Measurements from ENCODE around the gene MAST4. TPM values are rescaled to one million over a fixed set of nuclear protein-coding genes. Genes with fewer than 3 reads are reported as not detected.

The MAST4 gene
- polyA plus RNA-seq, 1 donor (not counting 4 experiments of a cell fraction or from before 2014, with no cell fraction given), result 19.8 TPM

GRCh38 chr5:66658516-66658915 lies 62.3 kb downstream of the MAST4 start:
- Histone ChIP-seq H3K36me3 (ENCODE audit: control insufficient read depth in 2 of 2, extremely low read depth in 1 of 2, insufficient read depth in 2 of 2, low read length in 2 of 2) (no peaks in the 10 kb centered on the region), H3K4me2 (ENCODE audit: control insufficient read depth, extremely low read depth, insufficient read depth, low read depth, low read length) (no peak overlapping the region), H3K9ac (ENCODE audit: control insufficient read depth, extremely low read depth, insufficient read depth, low read length) (no peak overlapping the region), H3K4me1 (ENCODE audit: control insufficient read depth, extremely low read depth, insufficient read depth, low read length) (peaks cover 11% of the 10 kb centered on the region), H3K9me3 (ENCODE audit: control insufficient read depth, low read depth, low read length) (no peaks in the 10 kb centered on the region), H3K9me1 (ENCODE audit: control insufficient read depth, extremely low read depth, insufficient read depth, low read length) (no peaks in the 10 kb centered on the region), H4K20me1 (ENCODE audit: control insufficient read depth, extremely low read depth, insufficient read depth, low read length) (no peaks in the 10 kb centered on the region), H2AFZ (ENCODE audit: control insufficient read depth, low read length) (no peak overlapping the region), H3K4me3 (ENCODE audit: control insufficient read depth in 2 of 3, extremely low read depth in 1 of 3, insufficient read depth in 2 of 3, low read depth in 1 of 3, low read length in 3 of 3) (no peak overlapping the region), H3K27me3 (ENCODE audit: control insufficient read depth, extremely low read depth, insufficient read depth, low read length) (no peaks in the 10 kb centered on the region), H3K27ac (ENCODE audit: control insufficient read depth, insufficient read depth, low read length) (no peak overlapping the region), H3K79me2 (ENCODE audit: control insufficient read depth, insufficient read depth, low read length) (no peaks in the 10 kb centered on the region)
- dilution Hi-C loops (cut with MboI; ENCODE audit: extremely low pct_ligation_motif_present, low sequenced_read_pairs), result no loop called here
- no peak for TF ChIP-seq CTCF (optimal IDR thresholded peaks at IDR 0.05 in 1 of 3, IDR thresholded peaks at IDR 0.05 in 1 of 3, conservative IDR thresholded peaks at IDR 0.05 in 1 of 3; ENCODE audit: extremely low read depth in 1 of 3, insufficient read depth in 2 of 3, low read length in 3 of 3)
- TF ChIP-seq EZH2 (IDR thresholded peaks at IDR 0.05; ENCODE audit: low read length), result no peak
- no peak for DNase-seq (ENCODE audit: low read depth, low spot score)
- no peak for FAIRE-seq

GRCh38 chr5:66659780-66660179 lies 63.6 kb downstream of the MAST4 start:
- Histone ChIP-seq H2AFZ (ENCODE audit: control insufficient read depth, low read length) (no peak overlapping the region), H3K4me2 (ENCODE audit: control insufficient read depth, extremely low read depth, insufficient read depth, low read depth, low read length) (no peak overlapping the region), H3K9ac (ENCODE audit: control insufficient read depth, extremely low read depth, insufficient read depth, low read length) (no peak overlapping the region), H3K4me3 (ENCODE audit: control insufficient read depth in 2 of 3, extremely low read depth in 1 of 3, insufficient read depth in 2 of 3, low read depth in 1 of 3, low read length in 3 of 3) (no peak overlapping the region), H3K4me1 (ENCODE audit: control insufficient read depth, extremely low read depth, insufficient read depth, low read length) (peaks cover 6% of the 10 kb centered on the region), H3K27me3 (ENCODE audit: control insufficient read depth, extremely low read depth, insufficient read depth, low read length) (no peaks in the 10 kb centered on the region), H3K9me1 (ENCODE audit: control insufficient read depth, extremely low read depth, insufficient read depth, low read length) (no peaks in the 10 kb centered on the region), H3K9me3 (ENCODE audit: control insufficient read depth, low read depth, low read length) (no peaks in the 10 kb centered on the region), H3K27ac (ENCODE audit: control insufficient read depth, insufficient read depth, low read length) (no peak overlapping the region), H3K79me2 (ENCODE audit: control insufficient read depth, insufficient read depth, low read length) (no peaks in the 10 kb centered on the region), H3K36me3 (ENCODE audit: control insufficient read depth in 2 of 2, extremely low read depth in 1 of 2, insufficient read depth in 2 of 2, low read length in 2 of 2) (no peaks in the 10 kb centered on the region), H4K20me1 (ENCODE audit: control insufficient read depth, extremely low read depth, insufficient read depth, low read length) (no peaks in the 10 kb centered on the region)
- FAIRE-seq, result no peak
- TF ChIP-seq CTCF (optimal IDR thresholded peaks at IDR 0.05 in 1 of 3, IDR thresholded peaks at IDR 0.05 in 1 of 3, conservative IDR thresholded peaks at IDR 0.05 in 1 of 3; ENCODE audit: extremely low read depth in 1 of 3, insufficient read depth in 2 of 3, low read length in 3 of 3), result no peak
- no peak for TF ChIP-seq EZH2 (IDR thresholded peaks at IDR 0.05; ENCODE audit: low read length)
- no peak for DNase-seq (ENCODE audit: low read depth, low spot score)
- dilution Hi-C loops (cut with MboI; ENCODE audit: extremely low pct_ligation_motif_present, low sequenced_read_pairs), result no loop called here

Data from keratinocyte (primary cell).